Type B pancreatic cell (in vitro differentiated cells): ENCODE measurements around the gene CDC37L1. TPM values are rescaled to one million over a fixed set of nuclear protein-coding genes. Genes with fewer than 3 reads are reported as not detected.

ENCODE experiments used
- DNase-seq: peaks from one replicate; pipeline ENCODE4 v3.0.0; 2021; ENCODE audit warnings: mixed read lengths; ENCODE audit not compliant: unreplicated experiment; ENCODE audit errors: extremely low spot score
- H3K27ac Mint-ChIP-seq: 2 replicates; pipeline ENCODE4 v1.8.0; 2021; ENCODE audit warnings: mild to moderate bottlenecking, mixed read lengths
- H3K27me3 Mint-ChIP-seq: 2 replicates; pipeline ENCODE4 v1.8.0; 2021; ENCODE audit warnings: mixed read lengths
- H3K36me3 Mint-ChIP-seq: 2 replicates; pipeline ENCODE4 v1.8.0; 2021; ENCODE audit warnings: mixed read lengths
- H3K4me1 Mint-ChIP-seq: one replicate; pipeline ENCODE4 v1.8.0; 2021; ENCODE audit warnings: mixed read lengths; ENCODE audit not compliant: unreplicated experiment
- H3K4me3 Mint-ChIP-seq: 2 replicates; pipeline ENCODE4 v1.8.0; 2021; ENCODE audit warnings: mild to moderate bottlenecking, mixed read lengths
- H3K9me3 Mint-ChIP-seq: 2 replicates; pipeline ENCODE4 v1.8.0; 2021; ENCODE audit warnings: mixed read lengths
- total RNA-seq: library from RNA; stranded (reverse); gene quantifications from 2 replicates; pipeline ENCODE4 v1.2.1, GENCODE V29; 2021; ENCODE audit warnings: low replicate concordance
- TF ChIP-seq, protein P1 (sequence below): fragments of 200-600 bp; sonication (generic); conservative IDR thresholded peaks from 2 replicates; pipeline ENCODE4 v1.5.0; 2021; ENCODE audit warnings: antibody characterized with exemption, mild to moderate bottlenecking

Gene CDC37L1
- total RNA-seq, 1 donor from 2014 or later: 13.2 TPM

DNA sequence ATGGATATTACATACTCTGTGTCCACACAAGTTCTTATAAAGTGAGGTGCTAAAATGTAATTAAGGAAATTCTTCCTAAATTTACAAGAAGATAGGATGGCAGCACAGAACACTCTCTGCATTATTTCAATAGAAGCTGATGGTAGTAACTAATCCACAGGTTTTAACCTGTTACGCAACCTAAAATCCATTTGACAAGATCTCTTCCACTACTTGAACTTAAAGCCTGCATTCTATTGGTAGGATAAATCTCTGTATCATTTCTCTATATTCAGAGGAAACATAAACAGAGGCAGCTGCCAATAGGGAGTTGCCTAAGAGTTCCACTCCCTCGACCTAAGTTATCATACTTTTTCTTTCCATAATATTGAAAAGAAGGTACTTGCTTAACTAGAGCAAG lies 21.6 kb downstream of the CDC37L1 start:
- Mint-ChIP-seq H3K4me3 (no peak overlapping the region), H3K4me1 (no peaks in the 10 kb centered on the region), H3K27ac (peak overlapping the region; percentile 28), H3K9me3 (no peaks in the 10 kb centered on the region), H3K36me3 (peaks cover 35% of the 10 kb centered on the region), H3K27me3 (no peaks in the 10 kb centered on the region)
- no peak for DNase-seq
- TF ChIP-seq, protein P1, sequence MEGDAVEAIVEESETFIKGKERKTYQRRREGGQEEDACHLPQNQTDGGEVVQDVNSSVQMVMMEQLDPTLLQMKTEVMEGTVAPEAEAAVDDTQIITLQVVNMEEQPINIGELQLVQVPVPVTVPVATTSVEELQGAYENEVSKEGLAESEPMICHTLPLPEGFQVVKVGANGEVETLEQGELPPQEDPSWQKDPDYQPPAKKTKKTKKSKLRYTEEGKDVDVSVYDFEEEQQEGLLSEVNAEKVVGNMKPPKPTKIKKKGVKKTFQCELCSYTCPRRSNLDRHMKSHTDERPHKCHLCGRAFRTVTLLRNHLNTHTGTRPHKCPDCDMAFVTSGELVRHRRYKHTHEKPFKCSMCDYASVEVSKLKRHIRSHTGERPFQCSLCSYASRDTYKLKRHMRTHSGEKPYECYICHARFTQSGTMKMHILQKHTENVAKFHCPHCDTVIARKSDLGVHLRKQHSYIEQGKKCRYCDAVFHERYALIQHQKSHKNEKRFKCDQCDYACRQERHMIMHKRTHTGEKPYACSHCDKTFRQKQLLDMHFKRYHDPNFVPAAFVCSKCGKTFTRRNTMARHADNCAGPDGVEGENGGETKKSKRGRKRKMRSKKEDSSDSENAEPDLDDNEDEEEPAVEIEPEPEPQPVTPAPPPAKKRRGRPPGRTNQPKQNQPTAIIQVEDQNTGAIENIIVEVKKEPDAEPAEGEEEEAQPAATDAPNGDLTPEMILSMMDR: no peak

DNA sequence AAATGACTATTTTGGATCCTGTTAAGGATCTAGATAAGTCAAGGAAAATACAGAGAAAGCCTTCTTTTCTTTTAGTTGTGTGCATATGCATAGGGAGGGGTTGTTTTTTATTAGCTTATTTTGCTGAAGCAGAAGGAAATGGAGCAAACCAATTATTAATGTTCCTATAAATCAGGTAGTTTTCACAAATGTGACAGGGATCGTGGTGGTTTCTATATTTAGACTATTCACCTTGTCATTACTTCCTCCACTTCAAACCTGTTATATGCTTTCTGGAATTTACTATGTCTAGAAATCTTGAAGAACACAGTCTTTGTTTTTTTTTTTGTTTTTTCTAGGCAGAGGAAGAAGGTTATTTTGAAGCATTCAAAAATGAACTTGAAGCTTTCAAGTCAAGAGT lies 22.2 kb downstream of the CDC37L1 start:
- TF ChIP-seq, protein P1: no peak
- Mint-ChIP-seq H3K36me3 (peaks cover 33% of the 10 kb centered on the region), H3K9me3 (no peaks in the 10 kb centered on the region), H3K27me3 (no peaks in the 10 kb centered on the region), H3K27ac (peak overlapping the region; percentile 28), H3K4me1 (no peaks in the 10 kb centered on the region), H3K4me3 (no peak overlapping the region)
- no peak for DNase-seq

DNA sequence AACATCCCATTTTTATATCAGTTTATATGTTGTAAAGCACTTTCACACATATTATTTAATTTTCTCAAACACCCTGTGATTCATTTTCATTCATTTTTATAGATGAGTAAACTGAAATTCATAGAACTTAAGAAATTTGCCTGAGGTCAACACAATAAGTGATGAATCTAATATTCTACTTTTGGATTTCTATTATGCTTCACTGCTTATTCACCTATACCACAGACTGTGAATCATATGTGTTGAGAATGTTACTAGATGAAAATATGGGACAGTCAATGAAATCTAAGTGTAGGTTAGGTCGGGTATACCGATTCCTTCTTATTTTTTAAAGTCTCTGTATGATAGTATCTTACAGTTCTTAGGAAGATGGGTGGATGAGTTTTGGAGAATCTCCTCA lies 24.8 kb downstream of the CDC37L1 start:
- no peak for DNase-seq
- Mint-ChIP-seq H3K27me3 (no peaks in the 10 kb centered on the region), H3K4me1 (no peaks in the 10 kb centered on the region), H3K4me3 (no peak overlapping the region), H3K27ac (no peak overlapping the region), H3K36me3 (peaks cover 27% of the 10 kb centered on the region), H3K9me3 (no peaks in the 10 kb centered on the region)
- TF ChIP-seq, protein P1: no peak

DNA sequence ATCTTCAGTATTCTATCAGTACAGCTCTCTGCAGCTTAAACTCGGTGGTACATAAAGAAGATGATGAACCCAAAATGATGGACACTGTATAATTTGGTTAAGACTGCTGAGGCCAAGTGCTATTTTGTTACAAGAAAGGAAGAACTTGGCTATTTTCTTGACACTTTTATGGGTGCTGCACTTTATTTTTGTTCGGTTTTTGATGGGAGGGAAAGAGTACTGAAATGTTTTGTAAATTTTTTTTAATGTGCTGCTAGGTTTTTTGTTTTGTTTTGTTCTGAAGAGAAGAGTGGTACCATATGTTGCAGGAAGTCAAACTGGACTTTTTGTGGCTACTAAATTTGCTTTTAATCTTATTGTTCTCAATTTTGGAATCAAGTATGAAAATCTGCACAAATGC lies 26.7 kb downstream of the CDC37L1 start:
- Mint-ChIP-seq H3K27ac (no peak overlapping the region), H3K4me1 (no peaks in the 10 kb centered on the region), H3K27me3 (no peaks in the 10 kb centered on the region), H3K9me3 (no peaks in the 10 kb centered on the region), H3K4me3 (no peak overlapping the region), H3K36me3 (peaks cover 26% of the 10 kb centered on the region)
- DNase-seq: no peak
- TF ChIP-seq, protein P1: no peak

DNA sequence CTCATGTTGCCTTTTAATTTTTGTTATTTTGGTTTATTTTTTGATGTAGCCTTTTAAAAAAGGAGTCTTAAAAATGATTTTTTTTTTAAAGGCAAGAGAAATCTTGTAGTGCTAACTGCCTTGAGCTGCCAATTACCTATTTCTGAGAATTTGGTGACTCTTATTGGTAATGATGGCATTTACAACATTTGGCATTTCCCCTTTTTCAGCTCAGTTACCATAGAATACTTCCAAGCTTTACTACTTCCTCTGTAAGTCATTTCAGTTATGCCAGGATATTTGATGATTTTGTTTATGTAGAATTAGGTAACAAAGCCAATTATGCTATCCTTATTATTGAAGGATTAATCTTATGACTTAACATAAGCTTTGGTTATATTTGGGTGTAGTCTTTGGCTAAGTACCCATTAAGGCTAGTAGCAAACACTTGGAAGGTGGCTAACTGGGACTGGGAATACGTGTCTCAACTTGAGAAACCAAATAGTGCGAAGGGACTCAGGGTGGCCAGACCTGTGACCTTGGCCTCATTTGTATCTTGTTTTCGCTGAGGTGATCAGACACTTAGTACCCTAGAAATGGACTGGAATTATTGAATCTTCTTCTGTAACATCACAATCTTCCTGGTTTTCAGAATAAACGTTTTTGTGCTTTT lies 27.7 kb downstream of the CDC37L1 start:
- no peak overlapping the region for H3K27ac Mint-ChIP-seq
- peaks cover 26% of the 10 kb centered on the region for H3K36me3 Mint-ChIP-seq
- no peaks in the 10 kb centered on the region for H3K4me1 Mint-ChIP-seq
- TF ChIP-seq, protein P1: no peak
- H3K27me3 Mint-ChIP-seq: no peaks in the 10 kb centered on the region
- no peaks in the 10 kb centered on the region for H3K9me3 Mint-ChIP-seq
- H3K4me3 Mint-ChIP-seq: no peak overlapping the region
- no peak for DNase-seq
